Esophagus squamous epithelium (tissue), 5 donors: ENCODE data around the gene TJP3. TPM values are rescaled to one million over a fixed set of nuclear protein-coding genes. Genes with fewer than 3 reads are reported as not detected.
A peak's percentile ranks its signal among the peaks of the same experiment; 100 is the strongest.

ENCODE experiments used
- DNase-seq: peaks from one replicate; lab custom pipeline; 2025; lab: John Stamatoyannopoulos, UW
- H3K27ac ChIP-seq, 4 donors: fragments of 200-600 bp; sonication (generic); one replicate each; pipeline ENCODE4 v1.5.1; 2016 to 2019; ENCODE audit warnings: mild to moderate bottlenecking in 1 of 4
- H3K27me3 ChIP-seq, 4 donors: fragments of 200-600 bp; sonication (generic); 1 replicate in 3 of 4; 2 replicates in 1 of 4; pipeline versions ENCODE4 v1.5.1 to v1.6.0; 2017 to 2021; ENCODE audit warnings: antibody characterized with exemption in 1 of 4
- H3K36me3 ChIP-seq, 3 donors: fragments of 200-600 bp; sonication (generic); one replicate each; pipeline ENCODE4 v1.5.1; 2016 to 2019
- H3K4me1 ChIP-seq, 3 donors: fragments of 200-600 bp; sonication (generic); one replicate each; pipeline ENCODE4 v1.5.1; 2017 to 2019
- H3K4me3 ChIP-seq, 4 donors: fragments of 200-600 bp; sonication (generic); 1 replicate in 3 of 4; 2 replicates in 1 of 4; pipeline ENCODE4 v1.5.1; 2016 to 2019; ENCODE audit warnings: mild to moderate bottlenecking in 2 of 4, moderate library complexity in 1 of 4
- H3K9me3 ChIP-seq, 3 donors: fragments of 200-600 bp; sonication (generic); one replicate each; pipeline ENCODE4 v1.5.1; 2016 to 2019
- CTCF ChIP-seq, 6 experiments: fragments of 450-650 bp in 4 of 6; fragments of 200-600 bp in 2 of 6; sonication (generic) in 2 of 6; IDR thresholded peaks; one replicate each; pipeline ENCODE4 v1.5.1; 2016 to 2019; ENCODE audit warnings: antibody characterized with exemption in 6 of 6, mild to moderate bottlenecking in 4 of 6, moderate library complexity in 4 of 6
- POLR2A ChIP-seq, 4 donors: fragments of 450-650 bp; IDR thresholded peaks; one replicate each; pipeline ENCODE4 v1.6.1; 2017; ENCODE audit warnings: antibody characterized with exemption in 4 of 4, mild to moderate bottlenecking in 4 of 4, moderate library complexity in 3 of 4
- WGBS, 2 donors: methylation state at CpG; one replicate each; pipeline ENCODE4 v1.1.5; 2018; 5-methylcytosine and 5-hydroxymethylcytosine counted together
- intact Hi-C: fragments of 100-400 bp; cut with DNase I; formaldehyde crosslinking; loops from one replicate; pipeline ENCODE4 v1.15.0; 2022
- total RNA-seq, 4 donors: library from RNA; depleted of rRNA; stranded (reverse); fragments of >200 nt; gene quantifications; one replicate each; pipeline ENCODE4 v1.1.0, GENCODE V29; 2016
- donor health status: DM: yes; HTN: yes; CAD: no.

The TJP3 gene
- total RNA-seq, 4 donors from 2014 or later = 23.7 to 71.1 (median 28.0) TPM

- no peaks in the 10 kb centered on the region for H3K27me3 ChIP-seq
- WGBS, 2 donors = 43 to 57% methylated on average over 6 to 8 of the region's 12 CpGs
- no peak for DNase-seq
- peaks cover 18 to 50% (median 19%) of the 10 kb centered on the region in 3 donors for H3K4me1 ChIP-seq
- H3K36me3 ChIP-seq = peaks cover 0 to 20% (median 0%) of the 10 kb centered on the region in 3 donors
- TF ChIP-seq CTCF (IDR thresholded peaks at IDR 0.05) = no peak
- TF ChIP-seq POLR2A (IDR thresholded peaks at IDR 0.05) = no peak
- H3K27ac ChIP-seq = peak overlapping the region; percentile 85 to 94 (median 89)
- H3K9me3 ChIP-seq = no peaks in the 10 kb centered on the region
- H3K4me3 ChIP-seq = peak overlapping the region in 3 of 4 donors; percentile 79 to 98 (median 95)
- intact Hi-C loops = no loop called here
Observed at GRCh38 chr19:3698386-3698950, 9.7 kb upstream of the TJP3 start.

- 0 to 11% methylated on average over 12 to 19 of the region's 34 CpGs for WGBS, 2 donors
- H3K27ac ChIP-seq = peak overlapping the region; percentile 85 to 94 (median 89)
- intact Hi-C loops = no loop called here
- DNase-seq = no peak
- H3K4me3 ChIP-seq = peak overlapping the region; percentile 79 to 98 (median 96)
- H3K9me3 ChIP-seq = no peaks in the 10 kb centered on the region
- TF ChIP-seq POLR2A (IDR thresholded peaks at IDR 0.05) (peak in 1 of 4 donors; percentile 39), CTCF (IDR thresholded peaks at IDR 0.05) (no peak)
- no peaks in the 10 kb centered on the region for H3K27me3 ChIP-seq
- H3K4me1 ChIP-seq = peaks cover 17 to 44% (median 18%) of the 10 kb centered on the region in 3 donors
- H3K36me3 ChIP-seq = peaks cover 0 to 20% (median 0%) of the 10 kb centered on the region in 3 donors
Observed at GRCh38 chr19:3698974-3699740, 9.0 kb upstream of the TJP3 start.

- peak overlapping the region; percentile 79 to 98 (median 96) for H3K4me3 ChIP-seq
Observed at GRCh38 chr19:3699741-3700241, 8.4 kb upstream of the TJP3 start.

GRCh38 chr19:3700242-3701032 is 7.7 kb upstream of the TJP3 start, which contains the start of gene PIP5K1C:
Gene PIP5K1C, minus strand, starts transcription at chr19:3700468. Its CDS starts 78 bp downstream, at chr19:3700390.
- H3K27ac ChIP-seq = peak within 1 kb of the TSS; percentile 85 to 94 (median 89)
- H3K9me3 ChIP-seq = no peaks in the 10 kb centered on the region
- peak within 1 kb of the TSS; percentile 79 to 98 (median 96) for H3K4me3 ChIP-seq
- TF ChIP-seq CTCF (IDR thresholded peaks at IDR 0.05) (peak; percentile 61 to 93 (median 85)), POLR2A (IDR thresholded peaks at IDR 0.05) (peak in 2 of 4 donors; percentile 42 to 63)
- 8 to 13% methylated on average over 9 to 11 of the region's 82 CpGs for WGBS, 2 donors
- peaks cover 0 to 8% (median 0%) of the 10 kb centered on the region in 3 donors for H3K36me3 ChIP-seq
- no peaks in the 10 kb centered on the region for H3K27me3 ChIP-seq
- DNase-seq = peak; percentile 44
- intact Hi-C loops = loop anchor here (5.0 to 10.0 kb wide), 2 partner anchors 33 to 156 kb away; no protein-coding TSS in a partner anchor
- H3K4me1 ChIP-seq = peaks cover 17 to 40% (median 18%) of the 10 kb centered on the region in 3 donors

More at GRCh38 chr19:3699741-3700241, 8.4 kb upstream of the TJP3 start:
- Histone ChIP-seq H3K9me3 (no peaks in the 10 kb centered on the region), H3K27me3 (no peaks in the 10 kb centered on the region), H3K27ac (peak overlapping the region; percentile 85 to 94 (median 89)), H3K4me1 (peaks cover 17 to 40% (median 18%) of the 10 kb centered on the region in 3 donors), H3K36me3 (peaks cover 0 to 14% (median 0%) of the 10 kb centered on the region in 3 donors)
- DNase-seq = no peak
- intact Hi-C loops = loop anchor here (5.0 to 10.0 kb wide), 2 partner anchors 32 to 155 kb away; no protein-coding TSS in a partner anchor
- WGBS, 2 donors = 0% methylated on average over 1 of the region's 43 CpGs
- TF ChIP-seq CTCF (IDR thresholded peaks at IDR 0.05) (no peak), POLR2A (IDR thresholded peaks at IDR 0.05) (no peak)
